ENCODE results near the gene RHBDL3.
"Not testable (repeated sequence)": the region's sequence is repeated elsewhere in the genome, so short reads cannot be mapped to it uniquely, and the experiment has no call there.

The RHBDL3 gene

DNA sequence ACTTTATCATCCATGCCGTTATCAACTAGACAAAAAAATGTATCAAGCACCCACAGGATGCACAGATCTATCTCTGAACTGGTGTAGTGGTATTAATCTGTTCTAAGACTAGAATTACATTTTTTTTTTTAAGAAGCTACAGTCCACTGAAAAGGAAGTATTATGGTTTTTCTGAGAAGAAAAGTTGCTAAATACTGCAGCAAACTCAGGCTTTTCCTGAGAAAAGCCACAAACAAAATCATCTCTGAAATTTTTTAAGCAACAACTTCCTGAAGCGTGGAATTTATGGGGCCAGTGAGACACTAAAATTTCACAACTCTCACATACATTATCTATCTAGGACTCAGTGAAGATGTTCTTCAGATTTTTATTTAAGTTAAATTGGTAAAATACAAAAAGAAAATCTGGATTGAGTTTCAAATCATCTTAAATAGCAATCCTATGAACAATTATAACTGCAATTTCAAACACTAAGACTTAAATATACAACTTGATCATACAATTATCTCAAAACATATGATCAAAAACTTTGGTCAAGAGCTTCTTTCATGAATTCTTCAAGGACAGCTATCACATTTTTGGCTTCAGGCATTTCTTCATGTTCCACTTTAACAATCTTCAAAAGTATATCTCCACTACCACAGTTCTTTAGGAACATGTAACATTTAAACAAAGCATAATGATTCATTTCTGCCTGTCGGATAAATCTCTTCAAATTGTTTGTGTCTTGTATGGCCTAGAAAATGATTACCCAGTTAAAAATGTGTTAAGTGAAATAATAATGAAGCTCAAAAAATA lies 65.8 kb downstream of the RHBDL3 start:
- no peak for DNase-seq

DNA sequence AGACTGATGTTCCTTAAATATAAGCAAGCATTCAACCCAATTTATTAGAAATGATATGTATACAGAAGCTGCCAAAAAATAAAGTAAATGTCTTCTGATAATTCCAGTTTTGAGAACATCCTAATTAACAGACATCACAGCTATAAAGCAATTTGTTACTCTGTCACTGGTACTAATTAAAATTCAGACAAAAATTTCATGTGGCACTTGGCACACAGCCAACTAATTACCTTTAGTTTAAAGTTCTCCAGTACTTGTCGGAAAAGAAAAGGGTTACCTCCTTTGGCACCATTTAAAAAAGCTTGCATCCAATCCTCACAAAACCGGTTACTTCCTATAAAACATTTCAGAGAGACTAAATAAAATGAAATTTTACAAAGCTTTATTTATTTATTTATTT lies 67.6 kb downstream of the RHBDL3 start:
- no peak for DNase-seq

DNA sequence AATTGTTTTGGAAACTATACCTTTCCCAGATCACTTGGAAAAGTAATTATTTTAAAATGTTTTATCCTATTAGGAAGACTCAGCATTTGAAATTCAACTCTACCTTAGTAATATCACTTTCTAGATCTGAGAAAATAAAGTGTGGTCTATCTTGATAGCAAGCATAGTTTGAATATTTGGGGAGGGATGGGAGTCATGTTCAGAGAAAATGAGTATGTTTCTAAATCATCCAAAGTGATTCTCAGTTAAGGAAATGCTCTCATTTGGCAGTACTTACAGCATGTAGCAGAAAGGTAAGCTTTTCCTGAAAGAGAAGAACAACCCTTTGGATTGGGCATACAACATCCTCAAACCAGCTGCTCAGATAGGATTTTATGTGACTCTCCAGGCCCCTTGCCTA lies 69.4 kb downstream of the RHBDL3 start:
- DNase-seq = no peak

DNA sequence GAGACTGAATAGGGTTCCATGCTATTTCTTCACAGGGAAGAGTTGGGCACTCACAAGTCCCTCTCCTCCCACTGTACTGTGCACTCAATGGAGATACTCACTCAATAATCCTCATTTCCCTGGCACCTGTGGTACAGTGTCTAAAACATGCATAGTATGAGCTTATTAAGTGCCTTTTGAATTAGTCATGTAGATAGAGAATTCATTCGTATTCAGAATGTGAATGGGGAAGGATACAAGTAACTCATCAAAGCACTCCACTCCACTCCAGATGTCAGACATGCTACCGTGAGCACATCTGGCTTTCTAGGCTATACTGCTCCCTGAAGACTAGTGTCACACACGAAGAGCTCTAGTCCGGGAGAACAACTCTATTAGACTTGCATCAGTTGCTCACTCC lies 70.1 kb downstream of the RHBDL3 start:
- no peak for DNase-seq

DNA sequence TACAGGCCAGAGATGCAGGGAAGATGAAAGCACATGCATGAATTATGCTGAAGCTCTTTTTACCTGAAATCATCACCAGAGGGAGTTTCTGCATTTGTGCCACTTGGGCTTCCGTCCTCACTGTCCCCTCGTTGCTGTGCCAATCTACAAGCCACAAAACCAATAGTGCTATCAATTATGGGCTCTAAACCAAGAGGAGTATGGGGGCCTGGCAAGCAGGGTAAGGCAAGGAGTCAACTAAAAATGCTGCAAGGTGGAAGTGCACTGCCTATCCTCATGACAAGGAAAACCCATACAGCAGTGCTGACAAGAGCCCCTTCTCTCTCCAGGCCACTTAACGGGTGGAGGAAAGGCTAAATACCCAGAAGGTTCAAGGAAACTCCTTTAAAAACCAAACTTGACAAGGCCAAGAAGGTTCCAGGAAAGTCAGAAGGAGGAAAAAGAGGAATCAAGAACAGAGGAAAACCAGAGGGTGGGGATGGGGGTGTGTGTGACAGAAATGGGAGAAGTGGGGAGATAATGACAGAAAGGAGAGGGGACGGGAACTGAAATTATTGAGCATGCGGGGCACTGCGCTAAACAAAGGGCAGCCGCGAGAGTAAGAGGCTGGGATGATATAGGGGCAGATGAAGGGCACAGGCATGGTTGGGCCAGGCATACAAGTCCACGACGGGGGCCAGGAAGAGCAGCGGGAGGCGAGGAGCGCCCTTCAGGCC lies 75.7 kb downstream of the RHBDL3 start:
- no peak for DNase-seq

DNA sequence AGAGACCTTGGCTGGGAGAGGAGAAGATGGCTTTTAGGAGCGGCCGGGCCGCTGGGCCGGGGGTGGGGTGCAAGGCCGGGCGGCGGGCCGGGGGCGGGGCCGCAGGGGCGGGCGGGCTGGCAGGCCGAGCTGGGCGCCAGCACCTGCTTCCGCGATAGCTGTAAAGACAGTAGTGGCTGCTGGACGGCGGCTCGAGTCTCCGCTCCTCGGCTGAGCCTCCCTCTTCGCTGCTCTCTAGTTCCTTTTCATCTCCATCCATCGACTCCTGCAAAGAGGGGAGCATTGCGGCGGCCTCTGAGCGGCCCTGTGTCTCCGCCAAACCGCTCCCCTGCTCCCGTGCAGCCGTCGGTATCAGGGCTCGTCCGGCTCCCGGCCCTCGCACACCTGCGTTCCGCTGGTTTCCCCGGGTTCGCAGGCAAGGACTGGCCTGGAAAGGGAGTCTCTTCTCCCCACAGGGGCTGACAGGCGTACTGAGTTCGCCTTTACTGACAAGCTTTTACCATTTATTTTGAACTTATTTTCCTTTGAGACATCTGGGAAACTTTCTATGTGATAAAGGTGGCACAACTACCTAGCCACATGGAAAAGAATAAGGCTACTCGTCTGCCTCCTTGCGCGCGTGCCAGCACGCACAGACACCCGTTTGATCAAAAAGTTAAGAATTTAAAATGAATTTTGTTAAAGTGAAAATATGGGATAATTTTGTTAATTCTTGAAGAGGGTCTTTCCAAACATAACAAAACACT lies 76.4 kb downstream of the RHBDL3 start, which contains the start of gene C17orf75:
TSS of gene C17orf75 (minus strand) at position 317 of the 746 bp plus-strand sequence. CDS start at position 283, 34 bp downstream.
- DNase-seq = peak; percentile 82

DNA sequence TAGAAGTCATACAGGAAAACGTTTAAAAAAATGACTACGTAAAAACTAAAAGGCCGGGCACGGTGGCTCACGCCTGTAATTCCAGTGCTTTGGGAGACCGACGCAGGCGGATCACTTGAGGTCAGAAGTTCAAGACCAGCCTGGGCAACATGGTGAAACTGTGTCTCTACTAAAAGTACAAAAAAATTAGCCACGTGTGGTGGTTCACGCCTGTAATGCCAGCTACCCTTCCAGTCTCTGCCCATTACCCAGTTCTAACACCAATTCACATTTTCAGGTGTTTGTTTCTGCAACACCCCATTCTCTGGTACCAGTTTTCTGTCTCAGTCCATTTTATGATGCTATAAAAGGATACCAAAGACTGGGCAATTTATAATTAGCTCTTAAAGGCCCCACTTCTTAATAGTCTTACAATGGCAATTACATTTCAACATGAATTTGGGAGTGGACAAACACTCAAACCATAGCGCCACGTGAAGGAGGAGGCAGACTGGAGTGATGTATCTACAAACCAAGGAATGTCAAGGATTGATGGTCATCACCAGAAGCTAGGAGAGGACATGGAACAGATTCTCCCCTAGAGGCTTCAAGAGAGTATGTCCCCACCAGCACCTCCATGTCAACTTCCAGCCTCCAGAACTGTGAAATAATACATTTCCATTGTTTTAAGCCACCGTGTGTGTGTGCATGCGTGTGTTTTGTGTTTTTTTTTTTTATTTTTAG lies 77.1 kb downstream of the RHBDL3 start:
- no peak for DNase-seq

DNA sequence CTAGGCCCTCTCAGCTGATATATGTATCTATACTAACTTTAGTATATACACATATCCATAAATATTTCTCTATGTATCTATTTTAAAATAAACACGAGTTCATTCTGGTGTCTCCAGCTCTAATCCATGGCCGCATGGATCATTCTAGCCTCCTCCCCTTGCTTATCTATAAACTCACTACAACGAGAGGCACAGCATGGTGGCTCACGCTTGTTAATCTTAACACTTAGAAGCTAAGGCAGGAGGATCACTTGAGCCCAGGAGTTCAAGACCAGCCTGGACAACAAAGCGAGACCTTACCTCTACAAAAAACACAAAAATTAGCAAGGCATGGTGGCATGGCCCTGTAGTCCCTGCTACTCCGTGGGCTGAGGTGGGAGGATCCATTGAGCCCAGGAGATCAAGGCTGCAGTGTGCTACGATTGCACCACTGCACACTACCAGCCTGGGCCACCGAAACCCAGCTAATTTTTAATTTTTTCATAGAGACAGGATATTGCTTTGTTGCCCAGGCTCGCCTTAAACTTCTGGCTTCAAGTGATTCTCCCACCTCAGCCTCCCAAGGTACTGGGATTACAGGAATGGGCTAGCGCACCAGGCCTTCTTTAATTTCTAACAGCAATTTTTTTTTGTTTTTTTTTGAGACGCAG lies 80.4 kb downstream of the RHBDL3 start:
- DNase-seq = no peak

DNA sequence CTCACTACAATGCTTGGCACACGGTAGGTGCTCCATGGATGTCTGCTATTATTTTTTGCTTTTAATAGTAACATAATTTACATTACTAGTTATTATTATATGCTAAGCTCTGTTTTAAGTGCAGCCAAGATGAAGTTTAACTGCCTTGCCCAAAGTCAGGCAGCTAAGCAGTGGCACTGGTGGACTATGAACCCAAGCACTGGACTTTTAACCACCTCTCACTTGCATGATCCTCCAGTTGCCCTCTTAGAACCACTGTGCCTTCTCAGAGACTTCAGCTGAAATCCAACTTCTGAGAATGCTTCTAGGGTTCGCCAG lies 82.8 kb downstream of the RHBDL3 start:
- no peak for DNase-seq

DNA sequence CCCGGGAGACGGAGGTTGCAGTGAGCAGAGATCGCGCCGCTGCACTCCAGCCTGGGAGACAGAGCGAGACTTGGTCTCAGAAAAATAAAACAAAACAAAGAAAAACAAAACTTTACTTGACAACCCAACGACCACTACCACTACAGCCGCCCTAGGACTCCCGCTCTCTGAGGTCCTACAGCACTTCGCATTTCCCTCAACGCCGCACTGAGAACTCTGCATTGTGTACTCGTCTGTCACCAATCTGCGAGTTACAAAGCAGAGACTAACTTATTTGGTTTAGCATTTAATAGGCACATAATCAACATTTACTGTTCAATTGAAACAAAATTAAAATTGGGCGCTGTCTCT lies 83.8 kb downstream of the RHBDL3 start:
- no peak for DNase-seq

DNA sequence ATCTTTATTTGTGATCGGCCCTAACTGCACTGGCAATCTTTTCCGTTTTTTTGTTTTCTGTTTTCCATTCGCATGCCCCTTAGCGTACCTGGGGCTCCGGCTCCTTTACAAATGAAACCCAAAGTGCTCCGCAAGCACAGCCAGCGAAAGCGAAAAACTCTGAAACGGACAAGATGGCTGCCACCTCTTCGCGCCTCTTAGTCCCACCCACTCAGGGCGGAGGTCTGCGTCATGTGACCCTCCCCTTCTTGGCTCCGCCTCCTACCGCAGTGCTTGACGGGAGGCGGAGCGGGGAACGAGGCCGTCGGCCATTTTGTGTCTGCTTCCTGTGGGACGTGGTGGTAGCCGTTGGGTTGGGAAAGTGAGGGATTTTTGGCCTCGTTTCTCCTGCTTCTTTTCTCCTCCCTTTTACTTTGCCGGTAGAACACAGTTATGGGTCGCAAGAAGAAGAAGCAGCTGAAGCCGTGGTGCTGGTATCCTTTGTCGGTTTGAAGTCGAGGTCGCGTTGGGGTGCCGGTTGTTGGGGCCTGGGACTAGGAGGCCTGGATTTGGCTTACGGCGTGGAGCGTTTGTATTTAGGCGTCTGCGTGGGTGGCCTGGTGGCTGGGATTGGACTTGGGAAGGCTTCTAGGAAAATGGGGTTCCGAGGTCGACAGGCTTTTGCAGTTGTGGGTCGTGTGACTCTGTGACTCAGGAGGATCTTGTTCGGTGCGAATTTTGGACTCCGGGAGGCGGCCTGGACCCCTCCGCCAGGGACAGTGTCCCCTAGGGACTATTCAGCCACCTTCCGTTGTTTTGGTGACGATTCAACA lies 84.4 kb downstream of the RHBDL3 start, which contains the start of gene ZNF207:
TSS of gene ZNF207 (plus strand) at position 304 of the 812 bp plus-strand sequence. CDS start at position 433, 129 bp downstream.
- peak; percentile 95 for DNase-seq

DNA sequence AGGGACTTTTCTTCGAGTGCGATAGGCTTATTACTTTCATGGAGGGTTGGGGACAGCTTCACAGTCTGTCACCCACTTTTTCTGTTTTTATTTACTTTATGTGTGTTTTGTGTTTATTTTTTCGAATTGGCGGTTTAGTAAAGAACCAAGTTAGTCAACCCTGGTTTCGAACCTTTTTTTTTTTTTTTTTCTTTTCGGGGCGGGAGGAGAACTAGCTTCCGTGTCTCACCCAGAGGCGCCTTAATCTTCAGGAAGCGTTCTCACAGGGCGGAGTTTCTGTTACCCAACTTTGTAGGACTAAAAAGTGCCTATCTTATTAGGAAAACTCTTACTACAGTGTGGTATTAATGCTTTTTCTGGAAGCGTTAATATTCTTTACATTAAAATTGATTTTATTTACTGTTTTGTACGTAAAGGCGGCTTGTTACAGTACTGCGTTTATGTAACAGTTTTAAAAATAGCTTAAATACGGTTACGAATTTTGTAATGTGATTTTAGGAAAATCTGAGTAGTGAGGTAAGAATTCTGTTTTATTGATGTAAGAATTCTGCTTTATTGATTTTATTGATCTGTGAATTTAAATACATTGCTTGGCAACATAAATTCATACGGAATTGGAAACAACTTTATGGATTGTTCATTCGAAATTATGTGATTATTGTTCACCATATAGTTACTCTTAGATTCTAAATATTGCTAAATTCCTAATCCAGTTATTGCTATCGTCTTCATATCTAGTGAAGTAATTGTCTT lies 85.2 kb downstream of the RHBDL3 start:
- peak; percentile 37 for DNase-seq

DNA sequence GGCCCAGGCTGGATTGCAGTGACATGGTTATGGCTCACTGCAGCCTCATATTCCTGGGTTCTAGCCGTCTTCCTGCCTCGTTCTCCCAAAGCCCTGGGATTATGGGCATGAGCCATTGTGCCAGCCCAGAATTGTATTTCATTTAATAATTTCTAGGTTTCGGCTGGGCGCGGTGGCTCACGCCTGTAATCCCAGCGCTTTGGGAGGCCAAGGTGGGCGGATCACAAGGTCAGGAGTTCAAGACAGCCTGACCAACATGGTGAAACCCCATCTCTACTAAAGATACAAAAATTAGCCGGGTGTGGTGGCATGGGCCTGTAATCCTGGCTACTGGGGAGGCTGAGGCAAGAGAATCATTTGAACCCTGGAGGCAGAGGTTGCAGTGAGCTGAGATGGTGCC lies 87.1 kb downstream of the RHBDL3 start:
- not testable (repeated sequence) for DNase-seq

DNA sequence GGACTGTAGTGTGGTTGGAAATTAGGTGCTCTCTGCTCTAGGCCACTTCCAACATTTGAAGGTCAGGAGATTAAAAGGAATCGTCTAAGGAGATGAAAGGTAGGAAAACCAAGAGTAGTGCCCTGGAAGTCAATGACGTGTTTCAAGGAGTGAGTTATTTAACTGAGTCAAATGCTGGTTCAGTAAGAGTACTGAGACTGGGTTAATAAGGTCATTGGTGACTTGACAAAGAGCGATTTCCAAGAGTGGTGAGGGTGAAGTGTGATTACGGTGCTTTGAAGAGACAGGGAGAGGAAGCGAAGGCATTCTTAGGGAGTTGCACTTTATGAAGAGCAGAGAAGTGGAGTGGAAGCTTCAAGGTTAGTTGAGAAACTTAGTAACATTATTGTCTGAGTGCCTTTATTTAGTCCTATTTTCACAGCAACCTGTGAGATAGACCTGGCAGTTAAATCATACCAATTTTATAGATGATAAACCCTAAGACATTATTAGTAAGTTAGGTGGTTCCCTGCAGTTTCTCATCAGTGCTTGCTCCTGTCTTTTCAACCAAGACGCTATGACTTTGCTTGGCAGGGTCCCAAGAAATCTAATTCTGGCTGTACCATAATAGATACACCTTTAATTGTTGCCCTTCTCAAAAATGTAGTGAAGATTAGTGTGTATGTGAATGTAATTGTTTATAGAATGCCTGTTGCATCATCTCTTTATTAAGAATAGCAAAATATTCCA lies 90.2 kb downstream of the RHBDL3 start:
- DNase-seq = no peak

DNA sequence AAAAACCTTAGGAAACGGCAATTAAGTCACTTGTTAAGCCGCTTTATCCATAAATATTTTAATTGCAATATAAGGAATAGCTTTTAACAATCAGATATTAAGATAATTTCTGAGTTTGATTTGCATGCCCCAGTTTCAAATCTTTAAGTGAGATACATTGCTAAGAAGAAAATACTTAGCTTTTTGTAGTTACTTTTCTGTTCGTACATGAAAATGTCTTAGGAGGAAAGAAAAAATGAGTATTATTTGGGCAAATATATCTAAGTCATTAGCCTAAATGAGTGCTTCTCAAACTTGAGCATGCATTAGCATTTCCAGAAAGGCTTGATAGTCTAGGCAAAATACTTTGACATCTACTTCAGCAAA lies 90.7 kb downstream of the RHBDL3 start:
- no peak for DNase-seq

DNA sequence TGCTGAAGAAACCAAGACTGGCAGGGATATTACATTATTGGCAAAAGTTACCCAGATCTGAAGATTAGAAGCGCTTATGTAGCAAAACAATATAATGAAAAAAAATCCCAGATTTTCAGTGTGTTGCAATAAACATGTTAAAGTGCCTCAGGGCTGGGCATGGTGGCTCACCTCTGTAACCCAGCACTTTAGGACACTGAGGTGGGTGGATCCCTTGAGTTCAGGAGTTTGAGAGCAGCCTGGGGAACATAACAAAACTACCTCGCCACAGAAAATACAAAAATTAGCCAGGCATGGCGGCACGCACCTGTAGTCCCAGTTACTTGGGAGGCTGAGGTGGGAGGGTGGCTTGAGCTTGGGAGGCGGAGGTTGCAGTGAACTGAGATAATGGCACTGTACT lies 91.1 kb downstream of the RHBDL3 start:
- no peak for DNase-seq

DNA sequence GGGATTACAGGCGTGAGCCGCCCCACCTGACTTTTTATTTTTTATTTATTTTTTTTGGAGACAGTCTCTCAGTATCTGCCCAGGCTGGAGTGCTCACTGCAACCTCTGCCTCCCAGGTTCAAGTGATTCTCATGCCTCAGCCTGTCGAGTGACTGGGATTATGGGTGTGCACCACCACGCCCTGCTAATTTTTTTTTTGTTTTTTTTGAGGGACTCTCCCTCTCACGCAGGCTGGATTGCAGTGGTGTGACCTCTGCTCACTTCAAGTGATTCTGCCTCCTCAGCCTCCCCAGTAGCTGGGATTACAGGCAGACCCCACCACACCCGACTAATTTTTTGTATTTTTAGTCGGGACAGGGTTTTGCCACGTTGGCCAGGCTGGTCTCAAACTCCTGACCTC lies 92.0 kb downstream of the RHBDL3 start:
- no peak for DNase-seq

DNA sequence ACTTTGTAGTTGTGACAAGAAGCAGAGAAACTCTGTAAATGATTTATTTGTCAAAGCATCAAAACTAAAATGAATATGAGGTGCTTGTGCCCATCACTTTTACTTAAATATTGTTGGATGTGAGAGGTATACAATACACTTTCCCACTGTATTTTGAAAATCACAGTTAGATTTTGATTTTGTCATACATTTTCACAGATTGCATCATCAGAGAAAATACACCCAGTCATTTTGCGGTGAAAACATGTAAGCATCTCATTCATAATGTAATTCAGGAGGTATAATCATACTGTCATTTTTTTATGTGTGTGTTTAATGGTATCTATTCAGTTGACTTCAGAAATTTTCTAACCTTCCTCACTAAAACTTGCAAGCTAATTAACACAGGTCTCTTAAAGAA lies 95.6 kb downstream of the RHBDL3 start:
- no peak for DNase-seq

DNA sequence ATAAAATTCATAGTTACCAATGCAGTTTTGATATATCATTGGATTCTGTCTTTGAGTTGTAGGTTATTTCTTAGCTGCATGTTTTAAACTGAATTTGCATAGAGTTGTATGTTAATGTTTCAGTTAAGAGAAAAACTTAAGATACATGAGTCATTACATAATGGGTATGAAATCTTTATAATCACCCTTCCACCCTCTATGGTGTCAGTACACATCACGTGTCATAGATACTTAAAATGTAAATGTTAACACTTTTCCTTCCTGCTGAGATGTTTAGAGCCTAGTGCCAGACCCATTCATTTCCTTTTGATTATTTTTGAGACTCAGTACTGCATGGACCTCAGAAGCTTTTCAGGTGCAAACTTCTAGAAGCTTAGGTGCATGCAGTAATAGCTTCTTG lies 104.8 kb downstream of the RHBDL3 start:
- no peak for DNase-seq

Data from midbrain (tissue), 1 donor.